ENCODE data around the gene STX3. TPM values are rescaled to one million over a fixed set of nuclear protein-coding genes. Genes with fewer than 3 reads are reported as not detected.

Gene STX3
- total and polyA plus RNA-seq, 2 donors (not counting 3 experiments of a cell fraction or from before 2014, with no cell fraction given), result 40.3 to 49.7 TPM

- ChIA-PET CTCF (interaction anchor here (1.4 kb wide), 1 partner anchor 85 kb away, joined by 5 read pairs; no protein-coding TSS in a partner anchor), POLR2A (interaction anchor here (0.7 kb wide), 1 partner anchor 196 kb away, joined by 4 read pairs; no protein-coding TSS in a partner anchor)
- Histone ChIP-seq H3K27me3 (ENCODE audit: control insufficient read depth in 2 of 2, insufficient read depth in 2 of 2, low read length in 2 of 2) (no peaks in the 10 kb centered on the region), H3K4me1 (ENCODE audit: control insufficient read depth, extremely low read depth, insufficient read depth, low read length) (no peaks in the 10 kb centered on the region), H3K79me2 (ENCODE audit: control insufficient read depth, insufficient read depth, low read length) (no peaks in the 10 kb centered on the region), H4K20me1 (replicated peaks; ENCODE audit: control insufficient read depth, extremely low read depth, insufficient read depth, low read length) (no peaks in the 10 kb centered on the region), H3K36me3 (ENCODE audit: control insufficient read depth in 2 of 2, extremely low read depth in 1 of 2, insufficient read depth in 2 of 2, low read length in 2 of 2) (no peaks in the 10 kb centered on the region), H3K9me3 (replicated peaks; ENCODE audit: control insufficient read depth, insufficient read depth, low read length) (no peaks in the 10 kb centered on the region), H3K9me1 (replicated peaks; ENCODE audit: control insufficient read depth, extremely low read depth, insufficient read depth, low read length) (no peaks in the 10 kb centered on the region), H3K4me3 (replicated peaks in 1 of 3; ENCODE audit: insufficient read depth in 1 of 3, low read depth in 1 of 3, low read length in 3 of 3) (no peak overlapping the region), H3K27ac (ENCODE audit: insufficient read depth, low read depth, low read length) (no peak overlapping the region), H2AFZ (ENCODE audit: low read depth, low read length) (no peak overlapping the region), H3K4me2 (ENCODE audit: insufficient read depth, low read length) (no peak overlapping the region), H3K9ac (replicated peaks; ENCODE audit: extremely low read depth, insufficient read depth, low read length) (no peak overlapping the region)
- intact Hi-C loops (cut with micrococcal nuclease) (no loop called here), dilution Hi-C loops (cut with MboI; ENCODE audit: extremely low pct_ligation_motif_present, low sequenced_read_pairs) (no loop called here)
- no TSS peak for BruUV-seq (replicated peaks)
- FAIRE-seq (no peak), DNase-seq (ENCODE audit: low read depth, low spot score) (no peak)
- TF ChIP-seq EZH2 (IDR thresholded peaks at IDR 0.05; ENCODE audit: borderline replicate concordance, low read depth, low read length, severe bottlenecking) (no peak), CTCF (IDR thresholded peaks at IDR 0.05; ENCODE audit: extremely low read depth in 1 of 2, insufficient read depth in 1 of 2, low read depth in 1 of 2, low read length in 2 of 2) (no peak), JUN (IDR thresholded peaks at IDR 0.05; ENCODE audit: borderline replicate concordance, insufficient read depth, insufficient read length, low read depth) (no peak), FOS (IDR thresholded peaks at IDR 0.05; ENCODE audit: borderline replicate concordance, insufficient read depth, low read length) (no peak), POLR2A (IDR thresholded peaks at IDR 0.05; ENCODE audit: low read depth, low read length) (no peak), MAX (IDR thresholded peaks at IDR 0.05; ENCODE audit: insufficient read depth, insufficient read length) (no peak), GATA2 (IDR thresholded peaks at IDR 0.05; ENCODE audit: insufficient read depth, insufficient read length, low read depth, low read length) (no peak), POLR2AphosphoS5 (IDR thresholded peaks at IDR 0.05; ENCODE audit: insufficient read depth, low read depth, low read length) (no peak), MYC (IDR thresholded peaks at IDR 0.05; ENCODE audit: low read depth, low read length) (no peak)
Observed at GRCh38 chr11:59833602-59834001, 78.4 kb downstream of the STX3 start.
